ENCODE results near the gene SELP. TPM values are rescaled to one million over a fixed set of nuclear protein-coding genes. Genes with fewer than 3 reads are reported as not detected.

Gene SELP
- polyA plus RNA-seq, 1 of the 3 experiments (the other 2 are of a cell fraction), result not detected

GRCh38 chr1:169594391-169594790 lies 35.5 kb downstream of the SELP start:
- Histone ChIP-seq H4K20me1 (ENCODE audit: insufficient read depth) (no peaks in the 10 kb centered on the region), H3K4me1 (ENCODE audit: control insufficient read depth in 1 of 2, insufficient read depth in 2 of 2, low read depth in 1 of 2, low read length in 1 of 2) (no peaks in the 10 kb centered on the region), H3K9me3 (no peaks in the 10 kb centered on the region), H3F3A (replicated peaks; ENCODE audit: insufficient read depth) (no peaks in the 10 kb centered on the region), H3K36me3 (replicated peaks in 1 of 2; ENCODE audit: control insufficient read depth in 1 of 2, insufficient read depth in 2 of 2, low read length in 1 of 2) (no peaks in the 10 kb centered on the region), H3K27ac (ENCODE audit: low read depth in 2 of 2, low read length in 1 of 2) (no peak overlapping the region), H3K9ac (no peak overlapping the region), H3K9me2 (no peaks in the 10 kb centered on the region), H3K4me2 (no peak overlapping the region), H3K79me2 (ENCODE audit: insufficient read depth) (no peaks in the 10 kb centered on the region), H2AFZ (ENCODE audit: low read depth) (no peak overlapping the region), H3K27me3 (ENCODE audit: insufficient read depth) (peaks cover 7% of the 10 kb centered on the region; the same call in 1 of the 2 replicates), H3K4me3 (ENCODE audit: low read depth in 2 of 2, low read length in 1 of 2) (no peak overlapping the region)
- ChIA-PET POLR2A (no interaction called here), CTCF (interaction anchor here (0.8 kb wide), 1 partner anchor 8 kb away, joined by 3 read pairs; the partner anchor contains the start of gene F5)
- TF ChIP-seq POLR2AphosphoS5 (IDR thresholded peaks at IDR 0.05; ENCODE audit: low read depth, low read length) (no peak), RXRA (IDR thresholded peaks at IDR 0.05; ENCODE audit: borderline replicate concordance, low read depth) (no peak), USF1 (IDR thresholded peaks at IDR 0.05; ENCODE audit: borderline replicate concordance, low read depth) (no peak), TCF12 (IDR thresholded peaks at IDR 0.05) (no peak), ELF1 (IDR thresholded peaks at IDR 0.05) (no peak), YY1 (IDR thresholded peaks at IDR 0.05; ENCODE audit: low read depth) (no peak), EP300 (IDR thresholded peaks at IDR 0.05; ENCODE audit: borderline replicate concordance in 1 of 2, low read depth in 1 of 2, low read length in 1 of 2) (no peak), FOXJ3 (CRISPR knock-in tag; IDR thresholded peaks at IDR 0.05) (no peak), NRF1 (IDR thresholded peaks at IDR 0.05; ENCODE audit: low read depth, low read length) (no peak), JUND (IDR thresholded peaks at IDR 0.05) (no peak), TAF1 (IDR thresholded peaks at IDR 0.05; ENCODE audit: borderline replicate concordance, low read depth, low read length) (no peak), SMC3 (IDR thresholded peaks at IDR 0.05; ENCODE audit: low read depth, low read length) (no peak), RAD21 (IDR thresholded peaks at IDR 0.05; ENCODE audit: low read length) (no peak)
- TF ChIP-seq, protein P1, sequence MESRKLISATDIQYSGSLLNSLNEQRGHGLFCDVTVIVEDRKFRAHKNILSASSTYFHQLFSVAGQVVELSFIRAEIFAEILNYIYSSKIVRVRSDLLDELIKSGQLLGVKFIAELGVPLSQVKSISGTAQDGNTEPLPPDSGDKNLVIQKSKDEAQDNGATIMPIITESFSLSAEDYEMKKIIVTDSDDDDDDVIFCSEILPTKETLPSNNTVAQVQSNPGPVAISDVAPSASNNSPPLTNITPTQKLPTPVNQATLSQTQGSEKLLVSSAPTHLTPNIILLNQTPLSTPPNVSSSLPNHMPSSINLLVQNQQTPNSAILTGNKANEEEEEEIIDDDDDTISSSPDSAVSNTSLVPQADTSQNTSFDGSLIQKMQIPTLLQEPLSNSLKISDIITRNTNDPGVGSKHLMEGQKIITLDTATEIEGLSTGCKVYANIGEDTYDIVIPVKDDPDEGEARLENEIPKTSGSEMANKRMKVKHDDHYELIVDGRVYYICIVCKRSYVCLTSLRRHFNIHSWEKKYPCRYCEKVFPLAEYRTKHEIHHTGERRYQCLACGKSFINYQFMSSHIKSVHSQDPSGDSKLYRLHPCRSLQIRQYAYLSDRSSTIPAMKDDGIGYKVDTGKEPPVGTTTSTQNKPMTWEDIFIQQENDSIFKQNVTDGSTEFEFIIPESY (IDR thresholded peaks at IDR 0.05; ENCODE audit: borderline replicate concordance, low read depth), result no peak
- no peak for DNase-seq
- WGBS (ENCODE audit: low lambda C conversion rate), result 0% methylated on average over 3 of the region's 3 CpGs

DNA sequence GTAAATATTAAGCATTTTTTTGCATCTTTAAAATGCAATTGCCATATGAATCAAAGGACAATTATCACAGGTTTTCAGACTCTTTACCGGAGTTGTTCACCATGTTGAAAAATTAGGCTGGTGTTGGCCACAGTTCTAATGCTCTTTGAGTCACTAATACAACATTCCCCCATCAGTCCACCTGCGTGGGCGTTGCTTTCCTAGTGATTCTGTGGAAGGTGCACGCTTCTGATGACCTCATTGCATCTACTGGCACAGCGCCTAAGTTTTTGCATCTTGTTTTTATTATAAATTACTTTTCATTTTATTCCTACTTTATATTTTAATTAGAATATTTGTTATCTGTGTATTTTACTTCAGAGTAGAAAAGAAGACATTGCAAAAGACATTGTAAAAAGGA lies 39.0 kb downstream of the SELP start:
- Histone ChIP-seq H3K36me3 (replicated peaks in 1 of 2; ENCODE audit: control insufficient read depth in 1 of 2, insufficient read depth in 2 of 2, low read length in 1 of 2) (no peaks in the 10 kb centered on the region), H3K4me1 (ENCODE audit: control insufficient read depth in 1 of 2, insufficient read depth in 2 of 2, low read depth in 1 of 2, low read length in 1 of 2) (peaks cover 0 to 8% of the 10 kb centered on the region in 2 experiments; a peak in 1 of 4 replicates), H3K4me3 (ENCODE audit: low read depth in 2 of 2, low read length in 1 of 2) (no peak overlapping the region), H3K79me2 (ENCODE audit: insufficient read depth) (no peaks in the 10 kb centered on the region), H3K27me3 (ENCODE audit: insufficient read depth) (peaks cover 10% of the 10 kb centered on the region; the same call in 1 of the 2 replicates), H3K9me2 (no peaks in the 10 kb centered on the region), H2AFZ (ENCODE audit: low read depth) (no peak overlapping the region), H3K27ac (ENCODE audit: low read depth in 2 of 2, low read length in 1 of 2) (no peak overlapping the region), H3K9me3 (no peaks in the 10 kb centered on the region), H3F3A (replicated peaks; ENCODE audit: insufficient read depth) (no peaks in the 10 kb centered on the region), H3K4me2 (no peak overlapping the region), H3K9ac (no peak overlapping the region), H4K20me1 (ENCODE audit: insufficient read depth) (no peaks in the 10 kb centered on the region)
- no peak for DNase-seq
- ChIA-PET CTCF (interaction anchor here (0.6 kb wide), 1 partner anchor 992 kb away, joined by 3 read pairs; no protein-coding TSS in a partner anchor), POLR2A (no interaction called here)
- 5% methylated on average over 5 of the region's 5 CpGs for WGBS (ENCODE audit: low lambda C conversion rate)
- TF ChIP-seq RCOR1 (IDR thresholded peaks at IDR 0.05; ENCODE audit: low read length), result no peak
- no peak for TF ChIP-seq RAD21 (IDR thresholded peaks at IDR 0.05; ENCODE audit: low read length)
- TF ChIP-seq, protein P2, sequence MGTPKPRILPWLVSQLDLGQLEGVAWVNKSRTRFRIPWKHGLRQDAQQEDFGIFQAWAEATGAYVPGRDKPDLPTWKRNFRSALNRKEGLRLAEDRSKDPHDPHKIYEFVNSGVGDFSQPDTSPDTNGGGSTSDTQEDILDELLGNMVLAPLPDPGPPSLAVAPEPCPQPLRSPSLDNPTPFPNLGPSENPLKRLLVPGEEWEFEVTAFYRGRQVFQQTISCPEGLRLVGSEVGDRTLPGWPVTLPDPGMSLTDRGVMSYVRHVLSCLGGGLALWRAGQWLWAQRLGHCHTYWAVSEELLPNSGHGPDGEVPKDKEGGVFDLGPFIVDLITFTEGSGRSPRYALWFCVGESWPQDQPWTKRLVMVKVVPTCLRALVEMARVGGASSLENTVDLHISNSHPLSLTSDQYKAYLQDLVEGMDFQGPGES (IDR thresholded peaks at IDR 0.05; ENCODE audit: low read depth, low read length), result no peak
- no peak for TF ChIP-seq USF1 (IDR thresholded peaks at IDR 0.05; ENCODE audit: borderline replicate concordance, low read depth)
- no peak for TF ChIP-seq ELF1 (IDR thresholded peaks at IDR 0.05)
- TF ChIP-seq, protein P3, sequence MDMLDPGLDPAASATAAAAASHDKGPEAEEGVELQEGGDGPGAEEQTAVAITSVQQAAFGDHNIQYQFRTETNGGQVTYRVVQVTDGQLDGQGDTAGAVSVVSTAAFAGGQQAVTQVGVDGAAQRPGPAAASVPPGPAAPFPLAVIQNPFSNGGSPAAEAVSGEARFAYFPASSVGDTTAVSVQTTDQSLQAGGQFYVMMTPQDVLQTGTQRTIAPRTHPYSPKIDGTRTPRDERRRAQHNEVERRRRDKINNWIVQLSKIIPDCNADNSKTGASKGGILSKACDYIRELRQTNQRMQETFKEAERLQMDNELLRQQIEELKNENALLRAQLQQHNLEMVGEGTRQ (IDR thresholded peaks at IDR 0.05; ENCODE audit: borderline replicate concordance, low read depth, low read length), result no peak
- TF ChIP-seq GATA2 (CRISPR knock-in tag; IDR thresholded peaks at IDR 0.05), result no peak
- no peak for TF ChIP-seq NFIC (IDR thresholded peaks at IDR 0.05; ENCODE audit: borderline replicate concordance)
- no peak for TF ChIP-seq REST (IDR thresholded peaks at IDR 0.05; ENCODE audit: low read depth, low read length)

Data from SK-N-SH (cell line).